SU-DHL-6 (cell line): ENCODE data around the gene ZNF785.

Source experiments
- H2AFZ ChIP-seq: fragments of 200-600 bp; sonication (generic); 2 replicates; pipeline ENCODE4 v1.6.1; 2014; ENCODE audit warnings: low read depth, mild to moderate bottlenecking, moderate library complexity, mixed read lengths, antibody characterized with exemption, low read length; ENCODE audit not compliant: severe bottlenecking
- H3F3A ChIP-seq: fragments of 200-600 bp; shearing (Covaris generic); 2 replicates; pipeline ENCODE4 v1.6.0; 2016; ENCODE audit warnings: antibody characterized with exemption, mild to moderate bottlenecking; ENCODE audit not compliant: insufficient read depth
- H3K27ac ChIP-seq: fragments of 200-600 bp; sonication (generic); 2 replicates; pipeline ENCODE4 v1.5.1; 2016; ENCODE audit warnings: low read depth, mild to moderate bottlenecking, low read length, moderate library complexity, mixed read lengths
- H3K27me3 ChIP-seq: fragments of 200-600 bp; sonication (generic), shearing (Covaris generic); 2 replicates; pipeline ENCODE4 v1.6.0; 2014; ENCODE audit warnings: mild to moderate bottlenecking, low read length
- H3K36me3 ChIP-seq: fragments of 200-600 bp; sonication (generic); 2 replicates; pipeline ENCODE4 v1.6.1; 2014; ENCODE audit warnings: mild to moderate bottlenecking, low read length, mixed read lengths
- H3K4me2 ChIP-seq: fragments of 300-600, 200-600 bp; shearing (Covaris generic), sonication (generic); 2 replicates; pipeline ENCODE4 v1.6.0; 2014; ENCODE audit warnings: low read length, low read depth, mild to moderate bottlenecking; ENCODE audit not compliant: poor library complexity, severe bottlenecking
- H3K4me3 ChIP-seq: fragments of 200-600 bp; sonication (generic); 2 replicates; pipeline ENCODE4 v1.5.1; 2014; ENCODE audit warnings: antibody characterized with exemption, low read length, mild to moderate bottlenecking, mixed read lengths; ENCODE audit not compliant: insufficient read depth, poor library complexity, severe bottlenecking
- H3K79me2 ChIP-seq: fragments of 200-600 bp; sonication (generic); 2 replicates; pipeline ENCODE4 v1.6.1; 2014; ENCODE audit warnings: mild to moderate bottlenecking, low read length, moderate library complexity; ENCODE audit not compliant: insufficient read depth
- H3K9ac ChIP-seq: fragments of 200-600 bp; sonication (generic); 2 replicates; pipeline ENCODE4 v1.7.0; 2014; ENCODE audit warnings: mild to moderate bottlenecking, low read length
- H3K9me2 ChIP-seq: fragments of 200-600 bp; sonication (generic); replicated peaks from 2 replicates; pipeline ENCODE4 v1.6.1; 2014; ENCODE audit warnings: low read length; ENCODE audit not compliant: insufficient read depth
- H3K9me3 ChIP-seq: fragments of 200-600 bp; sonication (generic); 2 replicates; pipeline ENCODE4 v1.6.1; 2014; ENCODE audit warnings: low read length, mixed read lengths; ENCODE audit not compliant: insufficient read depth
- H4K20me1 ChIP-seq: fragments of 200-600 bp; sonication (generic); 2 replicates; pipeline ENCODE4 v1.6.1; 2014; ENCODE audit warnings: low read depth, mild to moderate bottlenecking, antibody characterized with exemption, low read length, moderate library complexity, mixed read lengths
- EZH2phosphoT487 ChIP-seq: fragments of 200-600 bp; sonication (generic), shearing (Covaris generic); conservative IDR thresholded peaks from 2 replicates; pipeline ENCODE4 v1.6.1; 2018; ENCODE audit warnings: mild to moderate bottlenecking, antibody characterized with exemption, low read length, moderate library complexity, mixed read lengths
- TF ChIP-seq, protein P1 (sequence below): fragments of 200-600 bp; sonication (generic); IDR thresholded peaks from one replicate; pipeline ENCODE4 v1.5.1; 2017; ENCODE audit warnings: antibody characterized with exemption, mild to moderate bottlenecking, low read length, moderate library complexity; ENCODE audit not compliant: insufficient read depth, poor library complexity, severe bottlenecking

ZNF785 gene

DNA sequence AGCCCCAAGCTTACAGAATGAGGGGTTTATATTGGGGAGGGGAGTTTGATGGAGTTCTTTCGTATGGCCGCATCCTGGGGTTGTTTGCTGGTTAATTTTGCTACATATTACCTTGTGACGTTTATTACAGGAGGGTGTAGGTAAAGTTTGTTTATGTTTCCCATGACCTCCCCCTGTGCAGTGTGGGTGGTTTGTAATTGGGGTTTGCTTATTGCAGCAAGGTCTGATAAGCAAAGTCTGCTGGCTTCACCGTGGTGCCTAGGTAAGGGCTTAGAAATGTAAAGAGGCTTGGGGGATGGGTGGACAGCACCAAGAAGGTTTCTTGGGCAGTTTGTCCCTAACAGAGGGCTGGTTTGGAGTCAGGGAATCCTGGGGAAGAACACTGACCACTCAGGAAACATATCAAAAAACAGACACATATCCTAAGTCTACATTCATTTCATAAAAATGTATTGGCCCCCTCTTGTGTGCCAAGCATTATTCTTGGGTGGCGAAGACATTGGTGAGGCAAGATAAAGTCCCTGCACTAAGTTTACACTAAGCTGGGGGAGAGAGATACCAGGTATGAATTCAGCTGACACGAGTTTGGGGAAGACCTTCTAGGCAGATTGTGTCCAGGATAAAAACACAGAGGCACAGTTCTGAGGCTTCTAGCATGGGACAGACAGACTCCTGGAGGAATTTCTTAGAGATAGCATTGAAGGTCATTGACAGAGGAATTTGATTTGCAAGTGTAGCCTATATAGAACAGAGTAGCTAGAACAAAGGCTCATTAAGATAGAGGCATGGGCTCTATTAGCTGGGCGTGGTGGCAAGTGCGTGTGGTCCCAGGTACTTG is 36.9 kb downstream of the ZNF785 start:
- Histone ChIP-seq H3K9me3 (no peaks in the 10 kb centered on the region), H3K4me3 (no peak overlapping the region), H3K9ac (no peak overlapping the region), H3K79me2 (no peaks in the 10 kb centered on the region), H3K9me2 (no peaks in the 10 kb centered on the region), H3F3A (no peaks in the 10 kb centered on the region; the same call in 1 of the 2 replicates), H3K27ac (no peak overlapping the region), H3K4me2 (no peak overlapping the region), H4K20me1 (no peaks in the 10 kb centered on the region), H3K36me3 (no peaks in the 10 kb centered on the region), H2AFZ (no peak overlapping the region), H3K27me3 (no peaks in the 10 kb centered on the region)
- no peak for TF ChIP-seq EZH2phosphoT487
- TF ChIP-seq, protein P1, sequence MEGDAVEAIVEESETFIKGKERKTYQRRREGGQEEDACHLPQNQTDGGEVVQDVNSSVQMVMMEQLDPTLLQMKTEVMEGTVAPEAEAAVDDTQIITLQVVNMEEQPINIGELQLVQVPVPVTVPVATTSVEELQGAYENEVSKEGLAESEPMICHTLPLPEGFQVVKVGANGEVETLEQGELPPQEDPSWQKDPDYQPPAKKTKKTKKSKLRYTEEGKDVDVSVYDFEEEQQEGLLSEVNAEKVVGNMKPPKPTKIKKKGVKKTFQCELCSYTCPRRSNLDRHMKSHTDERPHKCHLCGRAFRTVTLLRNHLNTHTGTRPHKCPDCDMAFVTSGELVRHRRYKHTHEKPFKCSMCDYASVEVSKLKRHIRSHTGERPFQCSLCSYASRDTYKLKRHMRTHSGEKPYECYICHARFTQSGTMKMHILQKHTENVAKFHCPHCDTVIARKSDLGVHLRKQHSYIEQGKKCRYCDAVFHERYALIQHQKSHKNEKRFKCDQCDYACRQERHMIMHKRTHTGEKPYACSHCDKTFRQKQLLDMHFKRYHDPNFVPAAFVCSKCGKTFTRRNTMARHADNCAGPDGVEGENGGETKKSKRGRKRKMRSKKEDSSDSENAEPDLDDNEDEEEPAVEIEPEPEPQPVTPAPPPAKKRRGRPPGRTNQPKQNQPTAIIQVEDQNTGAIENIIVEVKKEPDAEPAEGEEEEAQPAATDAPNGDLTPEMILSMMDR = no peak

GRCh38 chr16:30546115-30546514 is 39.4 kb downstream of the ZNF785 start:
- no peak overlapping the region for H3K4me3 ChIP-seq
- H3K27me3 ChIP-seq = no peaks in the 10 kb centered on the region
- H3K9ac ChIP-seq = no peak overlapping the region
- H3K4me2 ChIP-seq = no peak overlapping the region
- H3K79me2 ChIP-seq = no peaks in the 10 kb centered on the region
- no peaks in the 10 kb centered on the region for H3K9me2 ChIP-seq
- H3K36me3 ChIP-seq = no peaks in the 10 kb centered on the region
- TF ChIP-seq, protein P1 = no peak
- TF ChIP-seq EZH2phosphoT487 = no peak
- no peaks in the 10 kb centered on the region; the same call in 1 of the 2 replicates for H3F3A ChIP-seq
- no peaks in the 10 kb centered on the region for H3K9me3 ChIP-seq
- no peaks in the 10 kb centered on the region for H4K20me1 ChIP-seq
- no peak overlapping the region for H2AFZ ChIP-seq
- no peak overlapping the region for H3K27ac ChIP-seq

DNA sequence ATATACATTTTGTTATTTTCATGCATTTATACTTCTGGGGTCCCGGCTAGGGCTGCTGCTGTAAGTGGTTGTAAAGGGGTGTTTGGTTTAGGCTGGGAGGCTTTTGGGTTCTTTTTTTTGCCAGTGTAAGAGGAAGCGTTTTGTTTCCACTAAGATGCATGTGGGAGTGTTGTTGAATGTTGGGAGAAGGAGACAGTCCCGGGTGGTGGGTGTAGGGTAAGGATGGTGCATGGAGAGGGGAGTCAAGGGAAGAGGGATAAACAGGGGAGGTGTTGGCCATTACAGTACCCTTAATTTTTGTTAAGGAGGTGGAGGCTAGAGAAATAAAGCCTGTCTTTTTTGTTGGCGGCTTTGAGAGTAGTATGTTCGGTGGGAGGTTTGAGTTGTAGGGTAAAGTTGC is 42.4 kb downstream of the ZNF785 start:
- Histone ChIP-seq H3K4me2 (no peak overlapping the region), H4K20me1 (no peaks in the 10 kb centered on the region), H3F3A (no peaks in the 10 kb centered on the region), H3K4me3 (no peak overlapping the region), H3K27ac (no peak overlapping the region), H3K9me3 (no peaks in the 10 kb centered on the region), H3K36me3 (no peaks in the 10 kb centered on the region), H2AFZ (no peak overlapping the region), H3K9me2 (no peaks in the 10 kb centered on the region), H3K9ac (no peak overlapping the region), H3K79me2 (no peaks in the 10 kb centered on the region), H3K27me3 (no peaks in the 10 kb centered on the region)
- no peak for TF ChIP-seq EZH2phosphoT487
- TF ChIP-seq, protein P1 = no peak
